HG02571 (cell line): ENCODE data around the gene ACTG1.

ENCODE experiments used
- ATAC-seq: cut with Tn5 transposase; IDR thresholded peaks from one replicate; pipeline ENCODE4 v1.9.1; 2021; ENCODE audit warnings: mild to moderate bottlenecking, moderate library complexity; ENCODE audit not compliant: unreplicated experiment

Gene ACTG1

GRCh38 chr17:81468111-81468769, 44.4 kb downstream of the ACTG1 start:
- ATAC-seq: no peak

- ATAC-seq: no peak
Measured at GRCh38 chr17:81466564-81467472, 45.8 kb downstream of the ACTG1 start.

DNA sequence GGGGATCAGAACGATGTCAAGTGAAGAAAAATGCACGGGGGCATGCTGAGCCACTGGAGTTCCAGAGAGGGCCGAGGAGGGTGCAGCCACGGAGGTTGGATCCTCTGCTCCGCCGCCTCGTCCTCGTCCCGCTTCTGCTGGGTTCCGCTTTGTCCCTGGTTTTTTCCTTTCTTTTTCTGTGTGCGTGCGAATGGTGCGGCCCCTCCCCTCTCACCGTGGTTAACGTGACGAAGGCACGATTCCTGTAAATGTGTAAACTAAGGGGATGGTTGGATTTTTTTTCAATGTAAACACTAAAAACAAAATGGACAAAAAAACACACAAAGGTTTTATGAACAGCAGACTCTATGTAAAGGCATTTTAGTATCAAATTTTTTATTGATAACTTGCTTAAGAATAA, 46.7 kb downstream of the ACTG1 start:
- no peak for ATAC-seq

DNA sequence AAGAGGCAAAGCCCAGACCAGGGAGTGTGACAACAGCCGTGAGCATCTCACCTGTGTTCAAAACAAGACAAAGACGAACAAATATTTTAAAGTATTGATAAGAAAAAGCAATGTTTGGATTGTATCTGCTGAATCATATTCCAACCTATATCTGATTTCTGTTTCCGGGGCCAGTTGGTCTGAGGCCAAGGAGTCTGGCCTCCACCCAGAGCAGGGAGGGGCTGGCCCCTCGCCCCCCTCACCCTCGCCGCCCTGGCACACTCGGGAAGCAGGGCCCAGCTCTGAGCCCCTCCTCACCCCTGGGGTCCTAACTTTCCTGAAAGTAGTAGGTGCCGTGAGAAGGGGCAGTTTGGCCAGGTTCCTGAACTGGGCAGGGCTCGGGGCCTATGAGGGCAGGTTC, 48.0 kb downstream of the ACTG1 start:
- no peak for ATAC-seq

GRCh38 chr17:81463506-81463905, 49.1 kb downstream of the ACTG1 start:
- no peak for ATAC-seq

DNA sequence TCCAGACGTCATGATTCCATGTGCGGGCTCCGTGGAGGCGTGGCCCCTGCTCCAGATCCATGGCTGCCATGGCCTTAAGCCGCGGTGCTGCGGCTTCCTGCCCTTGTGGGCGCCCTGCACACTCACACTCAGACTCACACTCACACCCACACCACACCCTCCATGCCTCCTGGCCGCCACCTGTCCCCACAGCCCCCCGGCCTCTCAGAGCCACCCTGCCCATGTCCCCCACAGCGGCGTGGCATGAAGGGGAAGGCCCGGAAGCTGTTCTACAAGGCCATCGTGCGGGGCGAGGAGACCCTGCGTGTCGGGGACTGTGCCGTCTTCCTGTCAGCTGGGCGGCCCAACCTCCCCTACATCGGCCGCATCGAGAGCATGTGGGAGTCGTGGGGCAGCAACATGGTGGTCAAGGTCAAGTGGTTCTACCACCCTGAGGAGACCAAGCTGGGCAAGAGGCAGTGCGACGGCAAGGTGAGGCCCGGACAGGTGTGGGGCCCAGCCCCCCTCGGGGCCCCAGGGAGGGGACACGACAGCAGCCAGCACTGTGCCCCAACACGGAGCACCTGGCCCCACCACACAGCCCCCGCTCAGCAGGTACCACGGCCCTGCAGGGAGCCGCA, 50.0 kb downstream of the ACTG1 start:
- ATAC-seq: no peak

DNA sequence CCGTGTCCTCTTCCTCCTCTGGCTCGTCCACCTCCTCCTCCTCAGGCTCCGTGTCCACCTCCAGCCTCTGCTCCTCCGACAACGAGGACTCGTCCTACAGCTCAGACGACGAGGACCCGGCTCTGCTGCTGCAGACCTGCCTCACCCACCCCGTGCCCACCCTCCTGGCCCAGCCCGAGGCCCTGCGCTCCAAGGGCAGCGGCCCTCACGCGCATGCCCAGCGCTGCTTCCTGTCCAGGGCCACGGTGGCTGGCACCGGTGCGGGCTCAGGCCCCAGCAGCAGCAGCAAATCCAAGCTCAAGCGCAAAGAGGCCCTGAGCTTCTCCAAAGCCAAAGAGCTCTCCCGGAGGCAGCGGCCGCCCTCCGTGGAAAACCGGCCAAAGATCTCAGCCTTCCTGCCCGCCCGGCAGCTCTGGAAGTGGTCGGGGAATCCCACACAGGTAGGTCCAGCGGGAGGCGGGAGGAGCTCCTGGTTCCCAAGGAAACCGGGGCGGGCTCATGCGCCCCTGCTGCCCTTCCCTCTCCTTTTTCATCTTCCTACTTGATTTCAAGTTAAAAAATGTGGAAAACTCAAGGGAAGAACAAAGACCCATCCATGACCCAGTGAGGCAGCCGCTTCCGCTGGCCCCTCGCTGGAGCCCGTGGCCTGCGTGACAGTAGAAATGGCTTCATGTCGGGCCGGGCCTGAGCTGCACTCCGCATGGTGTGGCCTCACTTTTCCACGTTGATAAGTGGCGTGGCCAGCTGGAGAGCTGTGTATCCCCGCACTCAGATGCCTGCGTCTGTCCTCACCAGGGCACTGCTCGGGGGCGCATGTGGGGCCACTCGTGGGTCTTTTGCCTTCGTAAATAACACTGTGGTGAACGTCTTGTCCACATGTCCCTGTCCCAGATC, 50.7 kb downstream of the ACTG1 start:
- ATAC-seq: no peak

DNA sequence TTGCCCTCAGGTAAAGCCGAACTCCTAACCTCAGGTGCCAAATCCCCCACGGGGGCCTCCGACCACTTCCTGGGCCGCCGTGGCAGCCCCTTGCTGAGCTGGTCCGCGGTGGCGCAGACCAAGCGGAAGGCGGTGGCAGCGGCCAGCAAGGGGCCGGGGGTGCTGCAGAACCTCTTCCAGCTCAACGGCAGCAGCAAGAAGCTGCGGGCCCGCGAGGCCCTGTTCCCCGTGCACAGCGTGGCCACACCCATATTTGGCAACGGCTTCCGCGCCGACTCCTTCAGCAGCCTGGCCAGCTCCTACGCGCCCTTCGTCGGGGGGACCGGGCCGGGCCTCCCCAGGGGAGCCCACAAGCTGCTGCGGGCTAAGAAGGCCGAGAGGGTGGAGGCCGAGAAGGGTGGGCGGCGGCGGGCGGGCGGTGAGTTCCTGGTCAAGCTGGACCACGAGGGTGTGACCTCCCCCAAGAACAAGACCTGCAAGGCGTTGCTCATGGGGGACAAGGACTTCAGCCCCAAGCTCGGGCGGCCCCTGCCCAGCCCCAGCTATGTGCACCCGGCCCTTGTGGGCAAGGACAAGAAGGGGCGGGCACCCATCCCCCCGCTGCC, 51.6 kb downstream of the ACTG1 start:
- ATAC-seq: no peak
